SK-N-MC (cell line): ENCODE measurements around the gene BRD1.

Experiments used
- EZH2 ChIP-seq: fragments of 200-600 bp; sonication (generic); IDR thresholded peaks from one replicate; pipeline ENCODE4 v1.6.1; 2017; ENCODE audit warnings: antibody characterized with exemption
- POLR2AphosphoS5 ChIP-seq: IDR thresholded peaks from 2 replicates; pipeline ENCODE4 v1.6.1; 2012; ENCODE audit warnings: mild to moderate bottlenecking, low read depth, low read length, borderline replicate concordance

- no peak for TF ChIP-seq POLR2AphosphoS5
- no peak for TF ChIP-seq EZH2
Measured at GRCh38 chr22:49858827-49859226, 31.2 kb upstream of the BRD1 start.
